ENCODE measurements around the gene SYT1.
"Not testable (repeated sequence)": the region's sequence is repeated elsewhere in the genome, so short reads cannot be mapped to it uniquely, and the experiment has no call there.

SYT1 gene
- 0 to 0.31 reads per million in 2 donors for total RNA-seq

DNA sequence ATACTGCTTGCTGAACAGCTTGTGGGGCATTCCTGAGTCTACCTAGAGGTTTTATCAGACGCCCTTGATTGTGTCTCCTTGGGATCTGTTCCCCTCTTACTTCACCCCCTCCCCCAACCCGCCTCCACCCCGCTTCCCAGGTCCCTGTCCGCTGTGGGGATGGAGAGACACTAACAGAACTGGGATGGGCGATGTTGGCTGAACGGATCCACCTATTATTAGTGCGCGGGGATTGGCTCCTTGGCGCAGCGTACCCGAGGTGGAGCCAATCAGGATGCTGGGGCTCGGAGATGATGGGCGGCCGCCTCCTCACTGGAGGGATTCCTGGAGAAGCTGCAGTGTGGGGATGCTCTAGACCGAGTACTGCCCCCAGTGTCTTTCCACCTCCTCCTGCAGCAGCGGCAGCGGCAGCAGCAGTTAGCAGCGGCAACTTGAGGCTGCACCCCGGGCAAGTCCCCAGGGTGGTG lies at the start of gene SYT1:
TSS of gene SYT1 (plus strand) at position 372 of the 467 bp plus-strand sequence.
- DNase-seq, result no peak

DNA sequence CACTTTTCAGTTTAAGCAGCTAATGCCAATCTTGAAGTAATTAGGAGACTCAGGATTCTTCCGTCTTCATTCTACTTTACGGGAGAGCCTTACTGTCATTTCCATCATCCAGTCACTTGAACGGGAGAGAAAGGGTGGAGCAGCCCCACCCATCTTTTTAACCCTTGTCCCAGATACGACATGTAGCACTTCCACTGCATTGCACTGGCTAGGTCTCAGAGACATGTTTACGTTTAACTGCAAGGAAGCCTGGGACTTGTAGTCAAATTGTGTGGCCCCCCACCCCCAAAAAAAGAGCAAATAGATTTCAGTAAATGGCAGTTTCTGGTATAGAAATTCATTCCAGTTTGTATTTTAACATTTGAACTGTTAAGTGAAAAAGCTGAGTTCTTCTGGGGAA lies 46.1 kb upstream of the SYT1 start:
- no peak for DNase-seq

DNA sequence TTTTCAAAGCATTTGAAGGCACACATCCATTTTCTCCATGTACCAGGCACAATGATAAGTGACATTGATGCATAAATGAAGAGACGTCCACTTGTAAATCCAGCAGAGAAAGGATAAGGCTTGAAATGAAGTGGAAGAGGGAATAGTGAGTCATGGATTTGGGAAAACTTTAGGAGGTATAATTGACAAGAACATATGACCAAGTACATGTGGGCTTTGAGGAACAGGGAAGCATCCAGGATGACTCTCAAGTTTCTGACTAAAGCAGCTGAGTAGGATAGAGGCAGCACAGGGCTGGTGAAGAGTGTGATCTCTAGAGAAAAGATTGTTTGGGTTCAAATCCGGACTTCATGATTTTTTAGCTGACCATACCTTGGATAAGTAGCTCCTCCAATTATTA lies 43.6 kb upstream of the SYT1 start:
- no peak for DNase-seq

DNA sequence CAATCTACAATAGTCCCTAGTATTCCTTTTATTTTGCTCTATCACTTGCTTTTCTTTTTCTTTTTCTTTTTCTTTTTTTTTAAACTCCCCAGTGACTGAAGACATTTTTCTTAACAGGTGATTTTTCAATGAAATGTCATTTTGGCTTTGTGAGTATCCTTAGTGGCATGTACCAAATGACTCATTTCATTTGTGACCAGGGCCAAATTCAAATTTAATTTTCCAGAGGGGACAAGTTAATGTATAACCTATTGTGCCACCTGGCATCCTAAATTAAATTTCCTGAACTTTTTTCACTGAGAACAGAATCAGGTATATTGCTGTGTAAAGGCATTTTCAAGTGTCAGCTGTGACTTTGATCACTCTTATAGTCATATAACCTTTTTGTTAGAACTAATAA lies 39.7 kb upstream of the SYT1 start:
- DNase-seq, result no peak

DNA sequence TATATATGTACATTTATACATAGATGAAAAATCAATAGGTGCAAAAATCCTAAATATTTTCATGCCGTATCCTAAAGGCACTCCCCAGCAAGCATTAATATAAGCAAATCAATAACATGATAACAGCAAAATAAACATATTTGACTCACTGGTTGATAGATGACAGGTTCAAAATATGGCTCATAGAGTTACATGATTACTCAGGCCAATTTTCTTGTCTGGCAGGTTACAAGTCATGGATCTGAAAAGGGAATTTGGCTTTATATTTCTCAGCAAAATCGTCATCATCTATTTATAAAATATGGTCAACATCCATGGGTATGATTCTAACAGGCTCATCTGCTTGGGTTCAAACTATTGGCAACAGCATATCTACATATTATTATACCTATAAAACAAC lies 34.9 kb upstream of the SYT1 start:
- no peak for DNase-seq

DNA sequence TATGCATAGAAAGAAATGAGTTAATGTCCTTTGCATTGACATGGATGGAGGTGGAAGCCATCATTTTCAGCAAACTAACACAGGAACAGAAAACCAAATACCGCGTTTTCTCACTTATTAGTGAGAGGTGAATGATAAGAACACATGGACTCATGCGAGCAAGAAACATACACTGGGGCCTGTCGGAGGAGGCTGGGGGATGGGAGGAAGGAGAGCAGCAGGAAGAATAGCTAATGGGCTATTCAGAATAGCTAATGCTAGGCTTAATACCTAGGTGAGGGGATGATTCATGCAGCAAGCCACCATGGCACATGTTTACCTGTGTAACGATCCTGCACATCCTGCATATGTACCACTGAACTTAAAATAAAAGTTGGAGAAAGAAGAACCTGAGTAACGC lies 29.1 kb upstream of the SYT1 start:
- DNase-seq, result no peak

DNA sequence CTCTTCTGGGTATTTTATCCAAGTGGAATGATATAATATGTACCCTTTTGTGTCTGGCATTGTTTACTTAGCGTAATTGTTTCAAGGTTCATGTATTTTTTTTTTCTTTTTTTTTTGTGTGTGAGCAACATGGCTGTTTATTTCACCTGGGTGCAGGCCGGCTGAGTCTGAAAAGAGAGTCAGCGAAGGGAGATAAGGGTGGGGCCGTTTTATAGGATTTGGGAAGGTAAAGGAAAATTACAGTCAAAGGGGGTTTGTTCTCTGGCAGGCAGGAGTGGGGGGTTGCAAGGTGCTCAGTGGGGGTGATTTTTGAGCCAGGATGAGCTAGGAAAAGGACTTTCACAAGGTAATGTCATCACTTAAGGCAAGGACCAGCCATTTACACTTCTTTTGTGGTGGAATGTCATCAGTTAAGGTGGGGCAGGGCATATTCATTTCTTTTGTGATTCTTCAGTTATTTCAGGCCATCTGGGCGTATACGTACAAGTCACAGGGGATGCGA lies 24.0 kb upstream of the SYT1 start:
- DNase-seq, result not testable (repeated sequence)

DNA sequence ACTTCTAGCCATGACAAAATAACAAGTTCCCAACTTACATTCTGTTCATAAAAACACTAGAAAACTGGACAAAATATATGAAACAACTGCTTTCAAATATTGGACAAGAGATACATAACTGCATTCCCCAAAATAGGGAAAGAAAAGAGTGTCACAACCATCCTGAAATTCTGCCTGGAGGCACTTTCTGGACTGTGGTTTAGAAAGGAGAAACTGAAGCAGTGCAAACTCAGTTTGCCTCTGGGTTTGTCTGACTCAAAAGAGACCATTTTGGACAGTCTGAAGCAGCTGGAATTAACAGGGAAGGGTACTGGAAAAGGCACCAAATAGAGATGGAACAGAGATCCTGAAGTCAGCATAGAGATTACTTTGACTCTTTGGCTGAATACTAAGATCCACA lies 11.3 kb upstream of the SYT1 start:
- DNase-seq, result no peak

DNA sequence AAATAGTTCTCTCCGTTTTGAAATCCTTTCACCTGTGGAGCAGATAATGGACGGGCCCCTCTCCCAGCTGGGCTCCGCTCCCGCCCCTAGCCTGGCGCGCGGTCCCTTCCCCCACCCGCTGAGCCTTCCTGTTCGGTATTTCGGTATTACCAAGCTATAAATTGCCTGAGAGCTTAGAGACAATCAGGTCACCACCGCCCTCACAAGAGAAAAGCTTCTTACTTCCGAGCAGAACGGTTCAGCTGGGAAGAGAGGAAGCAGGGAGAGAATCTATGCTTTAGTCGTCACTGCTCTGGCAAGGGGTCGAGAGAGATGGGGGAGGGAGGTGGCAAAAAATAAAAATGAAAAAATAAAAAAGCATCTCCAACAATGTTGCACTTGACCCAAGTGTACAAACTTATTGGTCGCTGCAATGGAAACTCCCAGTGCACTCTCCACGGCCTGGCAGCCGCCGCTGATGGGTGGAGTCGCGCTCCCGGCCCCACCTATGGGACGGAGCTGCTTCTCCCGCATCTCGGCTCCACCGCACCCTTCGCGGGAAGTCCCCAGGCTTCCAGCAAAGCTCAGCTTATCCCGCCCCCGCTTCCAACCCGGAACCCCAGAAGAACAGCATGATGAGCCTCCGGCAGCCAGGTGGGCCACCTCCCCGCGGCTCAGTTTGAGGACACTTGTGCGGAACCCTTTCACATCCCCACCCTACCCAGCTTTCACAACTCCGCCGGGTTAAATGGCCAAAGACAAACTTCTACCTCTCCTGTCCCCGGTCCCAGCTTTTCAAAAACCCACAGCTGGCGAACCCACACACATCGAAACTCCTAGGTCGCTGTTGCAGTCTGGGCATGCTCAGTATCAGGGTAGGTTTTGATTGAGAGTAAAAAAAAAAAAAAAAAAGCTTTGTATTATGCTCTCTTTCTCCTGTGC lies 832 bp upstream of the SYT1 start:
- DNase-seq, result peak in 1 of 5 experiments; percentile 1

DNA sequence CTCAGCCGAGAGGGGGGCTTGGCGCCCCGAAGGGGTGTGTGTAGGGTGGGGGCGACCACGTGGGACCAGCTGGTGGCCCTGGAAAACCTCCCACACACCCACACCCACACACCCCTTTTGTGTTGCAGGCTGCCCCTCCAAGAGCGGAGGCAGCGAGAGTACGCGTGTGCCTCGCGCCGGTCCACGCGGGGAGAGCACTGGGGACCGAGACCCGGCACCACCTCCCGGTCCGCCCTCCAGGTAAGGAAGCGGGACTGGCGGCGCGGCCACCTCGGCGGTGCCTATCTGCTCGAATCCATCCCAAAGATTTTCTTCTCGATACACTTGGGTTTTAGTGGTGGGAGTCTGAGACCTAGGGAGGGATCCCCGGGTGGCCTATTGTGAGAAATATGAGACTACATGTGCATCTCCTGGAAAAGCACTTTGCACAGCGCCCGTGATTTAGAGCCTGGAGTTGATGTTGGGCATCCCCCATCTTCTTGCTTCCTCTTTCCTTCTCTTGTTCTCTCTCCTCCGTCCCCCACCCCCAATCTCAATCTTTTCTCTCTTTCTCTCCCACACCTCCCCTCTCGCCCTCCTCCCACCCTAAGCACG lies 393 bp downstream of the SYT1 start:
- no peak for DNase-seq

DNA sequence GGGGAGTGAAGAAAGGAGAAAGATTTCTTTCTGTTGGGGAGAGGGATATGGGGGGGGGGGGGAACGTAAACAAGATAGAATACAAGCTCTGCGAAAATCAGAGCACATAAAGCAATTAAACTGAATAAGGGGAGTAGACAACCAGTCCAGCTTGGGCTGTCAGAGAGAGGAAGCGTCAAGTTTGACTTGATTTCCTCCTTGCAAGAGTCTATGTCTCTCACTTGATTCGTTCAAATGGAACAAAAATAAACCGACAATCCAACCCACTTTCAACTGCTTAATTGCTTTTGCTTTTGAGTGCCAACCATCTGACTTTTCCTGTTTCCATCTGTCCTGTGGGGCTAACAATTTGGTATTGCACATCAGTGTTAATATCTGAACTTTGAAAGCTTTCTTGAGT lies 942 bp downstream of the SYT1 start:
- no peak for DNase-seq

DNA sequence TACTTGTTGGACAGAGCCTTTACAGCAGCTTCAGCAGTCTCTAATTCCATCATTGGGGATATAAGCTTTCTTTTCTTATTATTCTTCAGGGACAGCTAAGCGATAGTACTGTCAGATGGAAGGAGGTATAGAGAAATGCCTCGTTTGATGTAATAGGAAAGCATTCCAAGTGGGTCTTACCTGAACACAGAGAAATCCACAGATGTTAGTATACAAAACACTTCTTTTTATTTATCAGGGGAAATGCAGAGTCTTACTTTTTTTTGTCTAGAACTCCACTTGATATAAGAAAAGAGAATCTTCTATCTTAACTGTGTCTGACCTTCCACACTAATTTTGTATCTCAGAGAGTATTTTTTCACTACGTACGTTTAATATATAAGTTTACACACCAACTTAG lies 1.9 kb downstream of the SYT1 start:
- DNase-seq, result no peak

DNA sequence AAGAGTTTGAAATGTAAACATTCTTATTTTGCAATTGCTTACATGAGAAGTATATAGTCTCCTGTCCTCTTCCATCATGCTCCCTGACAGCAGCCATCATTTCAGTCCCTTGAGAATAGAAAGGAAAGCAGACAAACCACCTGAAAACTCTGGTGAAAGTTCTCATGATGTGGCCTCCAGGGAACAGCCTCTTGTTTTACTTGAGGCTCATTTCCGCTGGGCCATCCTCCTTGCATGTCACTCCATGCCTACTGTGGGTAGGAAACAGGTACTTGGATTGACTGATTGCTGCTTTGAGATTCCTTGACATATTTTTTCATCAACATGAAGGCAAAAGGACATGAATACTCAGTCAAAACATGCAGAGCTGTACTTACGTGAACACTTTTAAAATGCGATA lies 6.0 kb downstream of the SYT1 start:
- DNase-seq, result no peak

DNA sequence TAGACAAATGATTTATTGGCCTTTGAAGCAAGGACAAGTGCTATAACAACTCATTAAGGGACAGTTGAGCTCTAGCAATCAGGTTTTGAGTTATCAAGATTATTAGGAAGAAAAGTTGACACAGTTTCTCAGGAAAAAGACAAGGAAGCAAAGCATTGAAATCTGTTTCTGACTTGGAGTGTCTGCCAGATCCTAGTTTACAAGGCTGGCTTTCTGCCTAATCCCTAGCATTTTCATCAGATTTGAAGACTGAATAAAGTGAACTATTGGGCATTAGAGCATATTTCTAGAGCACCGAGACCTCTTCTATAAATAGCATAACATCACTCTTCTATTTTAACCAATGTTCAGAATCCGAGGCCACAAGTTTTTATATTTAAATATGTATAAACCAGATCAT lies 7.0 kb downstream of the SYT1 start:
- DNase-seq, result no peak

DNA sequence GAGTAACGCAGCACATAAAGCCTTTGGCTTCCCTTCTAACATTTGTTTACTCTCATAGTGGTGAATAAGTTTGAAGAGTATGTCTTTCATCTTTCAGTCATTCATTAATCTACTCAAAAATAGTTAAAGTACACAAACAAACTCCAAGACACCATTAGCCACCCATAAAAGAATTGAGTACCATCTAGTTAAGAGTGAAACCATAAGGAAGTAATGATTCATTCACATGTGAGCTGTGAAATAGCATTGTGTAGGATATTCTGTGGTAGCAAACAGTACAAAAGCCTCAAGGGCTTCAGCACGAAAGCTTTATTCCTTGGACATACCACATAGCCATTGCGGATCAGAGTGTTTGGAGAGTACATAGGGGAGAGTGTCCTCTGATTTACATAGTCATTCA lies 13.9 kb downstream of the SYT1 start:
- DNase-seq, result no peak

DNA sequence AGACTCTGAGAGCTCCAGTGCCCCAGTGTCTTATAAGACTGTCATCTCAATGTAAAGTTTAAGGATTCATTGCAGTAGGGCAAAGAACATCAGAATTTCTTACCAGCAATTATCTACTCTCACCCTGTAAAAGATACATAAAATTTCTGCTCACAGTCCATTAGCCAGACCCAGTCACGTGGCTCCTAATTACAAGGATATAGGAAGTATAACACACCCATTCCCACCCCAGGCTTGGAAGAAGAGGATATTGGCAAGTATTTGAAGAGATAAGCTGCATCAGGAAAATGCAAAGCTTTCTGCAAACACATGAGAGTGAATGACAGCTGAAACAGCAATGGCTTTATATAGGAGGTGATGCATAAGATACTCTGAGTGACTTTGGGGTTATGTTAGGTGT lies 14.3 kb downstream of the SYT1 start:
- no peak for DNase-seq

DNA sequence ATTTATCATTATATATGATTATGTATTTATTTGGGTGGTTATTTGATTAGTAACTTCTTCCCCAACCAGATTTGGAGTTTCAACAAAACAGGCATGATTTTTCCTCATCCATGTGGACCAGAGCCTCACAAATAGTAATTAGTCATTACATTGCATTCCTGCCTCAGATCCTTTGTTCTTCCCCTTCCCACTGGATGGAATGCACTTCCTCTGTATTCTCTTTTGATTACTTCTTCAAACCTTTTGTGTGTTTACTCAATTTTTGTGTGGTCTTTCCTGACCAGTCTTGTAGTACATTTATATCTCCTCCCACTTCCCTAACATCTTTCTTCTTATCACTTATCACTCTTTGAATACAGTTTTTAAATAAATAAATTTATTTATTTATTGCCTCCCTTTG lies 15.5 kb downstream of the SYT1 start:
- no peak for DNase-seq

DNA sequence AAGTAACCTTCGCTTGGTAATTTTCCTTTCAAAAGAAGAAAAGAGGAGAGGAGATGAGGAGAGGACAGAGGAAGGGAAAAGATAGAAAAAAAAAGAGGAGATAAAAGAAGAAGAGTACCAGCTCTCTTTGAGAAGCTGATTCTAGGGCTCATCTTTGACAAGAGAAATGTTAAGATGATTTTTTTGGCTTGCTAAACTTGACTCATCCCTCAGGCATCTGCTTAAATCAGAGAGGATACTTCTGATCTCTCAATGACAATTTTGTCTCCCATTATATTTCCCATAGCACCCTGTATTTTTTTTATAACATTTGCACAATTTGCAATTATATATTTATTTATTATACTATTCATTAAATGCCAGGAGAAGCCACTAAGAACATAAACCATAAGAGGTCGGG lies 17.1 kb downstream of the SYT1 start:
- DNase-seq, result no peak

DNA sequence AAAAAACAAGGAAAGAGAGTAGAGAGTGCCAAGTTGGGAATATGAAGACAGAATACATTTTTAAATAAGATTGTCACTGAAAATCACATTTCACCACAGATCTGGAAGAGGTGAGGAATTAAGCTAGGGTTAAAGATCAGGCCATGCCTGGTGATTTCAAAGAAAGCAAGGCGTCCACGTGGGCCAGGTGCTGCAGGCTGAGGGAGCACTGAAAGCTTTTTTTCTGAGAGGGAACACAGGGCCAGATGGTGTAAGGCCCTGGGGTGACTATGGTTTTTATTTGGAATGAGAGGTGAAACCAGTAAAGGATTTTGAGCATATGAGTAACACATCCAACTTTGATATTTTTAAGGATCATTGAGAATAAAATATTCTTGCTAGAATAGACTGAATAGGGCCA lies 20.9 kb downstream of the SYT1 start:
- DNase-seq, result no peak

DNA sequence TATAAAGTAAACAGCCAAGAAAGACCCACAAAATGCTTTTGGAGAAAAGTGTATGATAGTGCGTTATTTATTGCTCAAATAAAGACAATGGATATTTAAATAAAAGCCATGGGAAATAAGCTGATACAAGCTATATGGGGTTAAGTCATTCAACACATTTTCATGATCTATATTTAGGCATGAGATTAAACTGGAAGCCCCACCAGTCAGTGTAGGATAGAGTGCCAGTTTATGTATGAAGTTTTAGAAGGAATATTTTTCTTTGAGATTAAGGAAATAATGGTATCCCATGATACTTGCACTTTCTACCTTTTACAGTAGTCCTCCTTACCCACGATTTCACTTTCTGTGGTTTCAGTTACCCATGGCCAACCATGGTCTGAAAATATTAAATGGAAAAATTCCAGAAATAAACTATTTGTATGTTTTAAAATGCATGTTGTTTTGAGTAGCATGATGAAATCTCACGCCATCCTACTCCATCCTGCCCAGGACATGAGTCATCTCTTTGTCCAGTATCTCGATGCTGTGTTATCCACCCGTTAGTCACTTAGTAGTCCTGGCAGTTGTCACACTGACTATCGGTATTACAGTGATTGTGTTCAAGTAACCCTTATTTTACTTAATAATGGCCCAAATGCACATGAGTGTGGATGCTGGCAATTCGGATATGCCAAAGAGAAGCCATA lies 22.3 kb downstream of the SYT1 start:
- no peak for DNase-seq

DNA sequence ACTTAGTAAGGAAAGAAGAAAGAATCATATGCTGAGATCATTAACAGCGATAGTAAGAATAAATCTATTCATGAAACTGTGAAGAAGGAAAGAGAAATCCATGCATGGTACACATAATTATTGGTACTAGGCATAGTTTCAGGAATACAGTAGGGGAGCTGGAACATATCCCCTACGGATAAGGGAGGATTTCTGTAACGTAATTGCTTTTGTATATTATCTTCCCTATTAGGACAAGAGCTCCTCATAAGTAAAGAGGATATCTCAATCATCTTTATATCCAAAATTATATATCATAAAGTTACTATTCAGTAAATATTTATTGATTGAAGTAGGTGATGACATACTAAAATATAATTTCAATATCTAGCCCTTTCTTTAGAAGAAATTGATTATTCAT lies 22.9 kb downstream of the SYT1 start:
- no peak for DNase-seq

DNA sequence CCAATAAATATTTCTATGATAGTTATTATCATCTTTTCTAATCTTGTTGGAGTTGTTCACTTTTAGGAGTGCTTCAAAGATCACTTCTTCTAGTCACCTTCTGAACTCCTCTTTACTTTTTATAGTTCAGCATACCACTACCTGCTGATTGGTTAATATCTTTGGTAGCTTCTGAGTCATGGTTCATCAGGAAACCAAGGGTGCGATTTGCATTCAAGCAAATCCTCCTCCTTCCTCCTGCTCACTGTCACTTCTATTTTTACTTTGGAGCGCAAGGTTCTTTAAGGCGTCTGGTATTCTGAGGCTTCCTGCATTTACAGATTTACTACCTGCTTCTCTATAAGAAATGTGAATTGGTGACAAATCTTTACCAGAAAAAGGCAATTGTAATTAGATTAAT lies 24.0 kb downstream of the SYT1 start:
- DNase-seq, result no peak

DNA sequence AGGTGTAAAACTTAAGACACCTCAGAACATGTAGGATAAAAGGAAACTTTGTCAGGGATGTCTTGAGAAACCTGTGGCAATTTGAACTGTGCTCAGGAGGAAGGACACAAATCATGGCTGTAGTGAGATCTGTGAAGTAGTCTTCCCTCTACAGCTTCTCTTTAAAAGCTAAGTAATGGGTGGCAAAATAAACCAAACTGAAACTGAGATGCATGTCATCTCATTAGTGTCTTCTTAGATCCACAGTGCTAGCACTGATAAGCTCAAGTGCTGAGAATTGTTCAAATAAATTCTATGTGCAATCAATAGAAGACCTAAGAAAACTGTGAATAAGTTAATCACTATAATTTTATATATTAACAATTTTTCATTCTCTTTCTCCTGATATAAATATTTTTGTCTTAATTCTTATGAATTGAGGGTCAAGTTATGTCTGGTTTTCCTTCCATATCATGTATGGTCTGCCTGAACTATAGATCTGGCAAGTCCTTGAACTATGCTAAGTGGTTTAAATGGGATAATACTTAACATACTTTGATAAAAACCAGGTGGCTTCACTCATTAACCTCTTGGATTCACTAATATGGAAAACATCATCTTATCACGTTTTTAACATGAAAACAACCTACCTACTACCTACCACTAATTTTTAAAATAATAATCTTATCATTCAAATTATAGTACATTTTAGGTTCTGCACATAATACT lies 27.2 kb downstream of the SYT1 start:
- no peak for DNase-seq

Data from T-helper 2 cell (primary cell).